AG04450 (cell line): ENCODE measurements around the gene GLTP. TPM values are rescaled to one million over a fixed set of nuclear protein-coding genes. Genes with fewer than 3 reads are reported as not detected.

Experiments used
- CTCF ChIA-PET: fragments of 300-600, 350-600 bp; formaldehyde crosslinking; extraction: SDS; loops from one replicate; lab custom pipeline; 2022; ENCODE audit warnings: antibody characterized with exemption, inconsistent platforms; lab: Charles Lee
- POLR2A ChIA-PET: fragments of 350-600 bp; formaldehyde crosslinking; extraction: SDS; loops from one replicate; lab custom pipeline; 2021; ENCODE audit warnings: antibody characterized with exemption, inconsistent platforms; lab: Yijun Ruan, JAX
- DNase-seq: peaks from one replicate; pipeline ENCODE4 v3.0.0-alpha.2; 2011; ENCODE audit warnings: low read depth, low spot score
- H3K27ac ChIP-seq: one replicate; pipeline ENCODE4 v1.5.1; 2012; ENCODE audit warnings: low read depth, low read length, control low read depth
- H3K27me3 ChIP-seq: one replicate; pipeline ENCODE4 v1.6.0; 2012; ENCODE audit warnings: low read length; ENCODE audit not compliant: control insufficient read depth, insufficient read depth
- H3K4me3 ChIP-seq: 2 replicates; pipeline ENCODE4 v1.5.1; 2011; ENCODE audit warnings: mild to moderate bottlenecking, low read depth, low read length, control low read depth
- H3K9me3 ChIP-seq: 2 replicates; pipeline ENCODE4 v1.5.1; 2012; ENCODE audit warnings: low read length; ENCODE audit not compliant: control insufficient read depth, insufficient read depth
- polyA plus RNA-seq: library from polyadenylated mRNA; depleted of rRNA; stranded (reverse); fragments of >200 nt; gene quantifications from 2 replicates; pipeline ENCODE4 v1.2.3, GENCODE V29; 2011
- TF ChIP-seq, protein P1 (sequence below): IDR thresholded peaks from 2 replicates; pipeline ENCODE4 v1.5.1; 2011; ENCODE audit warnings: low read depth, low read length, control low read depth, inconsistent platforms

Gene GLTP
- polyA plus RNA-seq, 1 experiment = 30.3 TPM

GRCh38 chr12:109827566-109828550, 52.5 kb downstream of the GLTP start:
- H3K4me3 ChIP-seq = no peak overlapping the region
- ChIA-PET POLR2A (no interaction called here), CTCF (interaction anchor here (1.9 to 4.2 kb wide), 2 partner anchors 17 to 22 kb away, joined by 12 to 27 read pairs; no protein-coding TSS in a partner anchor)
- no peak for DNase-seq
- no peak overlapping the region for H3K27ac ChIP-seq
- TF ChIP-seq, protein P1, sequence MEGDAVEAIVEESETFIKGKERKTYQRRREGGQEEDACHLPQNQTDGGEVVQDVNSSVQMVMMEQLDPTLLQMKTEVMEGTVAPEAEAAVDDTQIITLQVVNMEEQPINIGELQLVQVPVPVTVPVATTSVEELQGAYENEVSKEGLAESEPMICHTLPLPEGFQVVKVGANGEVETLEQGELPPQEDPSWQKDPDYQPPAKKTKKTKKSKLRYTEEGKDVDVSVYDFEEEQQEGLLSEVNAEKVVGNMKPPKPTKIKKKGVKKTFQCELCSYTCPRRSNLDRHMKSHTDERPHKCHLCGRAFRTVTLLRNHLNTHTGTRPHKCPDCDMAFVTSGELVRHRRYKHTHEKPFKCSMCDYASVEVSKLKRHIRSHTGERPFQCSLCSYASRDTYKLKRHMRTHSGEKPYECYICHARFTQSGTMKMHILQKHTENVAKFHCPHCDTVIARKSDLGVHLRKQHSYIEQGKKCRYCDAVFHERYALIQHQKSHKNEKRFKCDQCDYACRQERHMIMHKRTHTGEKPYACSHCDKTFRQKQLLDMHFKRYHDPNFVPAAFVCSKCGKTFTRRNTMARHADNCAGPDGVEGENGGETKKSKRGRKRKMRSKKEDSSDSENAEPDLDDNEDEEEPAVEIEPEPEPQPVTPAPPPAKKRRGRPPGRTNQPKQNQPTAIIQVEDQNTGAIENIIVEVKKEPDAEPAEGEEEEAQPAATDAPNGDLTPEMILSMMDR = no peak
- H3K27me3 ChIP-seq = no peaks in the 10 kb centered on the region
- no peaks in the 10 kb centered on the region; the same call in 1 of the 2 replicates for H3K9me3 ChIP-seq

GRCh38 chr12:109827080-109827479, 53.3 kb downstream of the GLTP start:
- CTCF ChIA-PET = interaction anchor here (0.8 to 1.7 kb wide), 2 partner anchors 18 to 21 kb away, joined by 4 to 5 read pairs; no protein-coding TSS in a partner anchor
- H3K4me3 ChIP-seq = no peak overlapping the region
- no peaks in the 10 kb centered on the region for H3K27me3 ChIP-seq
- DNase-seq = no peak
- H3K27ac ChIP-seq = no peak overlapping the region
- POLR2A ChIA-PET = no interaction called here
- TF ChIP-seq, protein P1 = no peak
- no peaks in the 10 kb centered on the region; the same call in 1 of the 2 replicates for H3K9me3 ChIP-seq

DNA sequence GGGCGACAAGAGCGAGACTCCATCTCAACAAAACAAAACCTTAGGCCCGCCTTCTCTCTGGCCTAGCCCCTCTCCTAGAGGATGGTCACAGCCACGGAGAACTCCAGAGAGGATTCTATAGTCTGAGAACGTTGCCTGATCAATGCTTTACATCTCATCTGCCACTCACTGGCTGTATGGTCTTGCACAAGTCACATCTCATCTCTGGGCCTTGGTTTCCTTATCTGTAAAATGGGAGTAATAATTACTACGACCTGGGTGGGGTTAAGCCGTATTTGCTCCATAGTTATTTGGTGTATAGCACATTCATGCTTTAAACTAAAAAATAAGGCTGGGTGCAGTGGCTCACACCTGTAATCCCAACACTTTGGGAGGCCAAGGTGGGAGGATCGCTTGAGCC, 55.6 kb downstream of the GLTP start:
- Histone ChIP-seq H3K27me3 (peaks cover 3% of the 10 kb centered on the region), H3K9me3 (no peaks in the 10 kb centered on the region; the same call in 1 of the 2 replicates), H3K27ac (no peak overlapping the region), H3K4me3 (no peak overlapping the region)
- no peak for DNase-seq
- TF ChIP-seq, protein P1 = no peak
- CTCF ChIA-PET = interaction anchor here (2.6 kb wide), 1 partner anchor 20 kb away, joined by 10 read pairs; no protein-coding TSS in a partner anchor
- POLR2A ChIA-PET = no interaction called here

DNA sequence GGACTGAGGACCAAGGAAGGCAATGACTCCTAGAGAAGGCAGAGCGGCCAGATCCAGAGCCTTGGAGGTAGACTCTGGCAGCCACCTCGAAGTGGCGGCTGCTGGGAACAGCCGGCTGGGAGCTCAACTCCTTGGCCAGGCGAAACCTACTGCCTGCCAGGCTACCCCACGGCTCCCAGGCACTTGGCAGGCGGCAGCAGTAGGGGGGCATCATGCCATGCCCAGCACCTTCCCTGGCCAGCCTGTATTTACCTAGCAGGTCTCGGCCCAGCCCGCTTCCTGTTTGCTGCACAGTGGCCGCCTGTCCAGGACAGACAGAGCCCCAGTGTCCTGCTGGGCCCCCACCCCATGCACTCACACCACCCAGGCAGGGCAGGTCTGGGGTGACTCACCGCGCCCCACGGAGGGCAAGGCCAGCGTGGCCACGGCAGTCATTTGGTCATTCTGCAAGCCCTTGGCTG, 57.4 kb downstream of the GLTP start:
- Histone ChIP-seq H3K4me3 (no peak overlapping the region), H3K9me3 (no peaks in the 10 kb centered on the region; the same call in 1 of the 2 replicates), H3K27ac (no peak overlapping the region), H3K27me3 (peaks cover 3% of the 10 kb centered on the region)
- TF ChIP-seq, protein P1 = no peak
- DNase-seq = no peak
- POLR2A ChIA-PET = no interaction called here
- CTCF ChIA-PET = interaction anchor here (0.7 kb wide), 1 partner anchor 17 kb away, joined by 4 read pairs; no protein-coding TSS in a partner anchor
